ENCODE results near the gene PRKD3. TPM values are rescaled to one million over a fixed set of nuclear protein-coding genes. Genes with fewer than 3 reads are reported as not detected.

The PRKD3 gene
- total and polyA plus RNA-seq, 2 donors (not counting 3 experiments of a cell fraction or from before 2014, with no cell fraction given): 14.9 to 47.3 TPM

DNA sequence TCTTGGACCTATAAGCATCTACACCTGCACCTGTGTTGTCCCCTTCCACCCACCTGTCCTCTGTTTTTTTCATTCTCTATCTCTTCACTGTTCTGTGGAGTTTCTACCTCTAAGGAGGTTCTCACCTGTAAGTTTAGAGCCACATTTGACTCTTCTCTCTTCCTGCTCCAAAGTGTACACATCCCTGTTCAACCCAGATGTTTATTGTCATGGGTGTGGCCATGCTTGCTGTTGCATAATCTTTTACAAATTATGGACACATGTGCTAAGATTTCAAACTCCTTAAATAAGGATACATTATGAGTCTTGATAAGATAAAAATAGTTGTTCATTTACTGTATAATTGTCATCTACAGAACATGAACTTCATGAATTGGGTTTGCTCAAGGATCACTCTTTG, 47.4 kb upstream of the PRKD3 start:
- no peaks in the 10 kb centered on the region for H4K20me1 ChIP-seq (replicated peaks; ENCODE audit: control insufficient read depth, extremely low read depth, insufficient read depth, low read length)
- intact Hi-C loops (cut with micrococcal nuclease): no loop called here
- CTCF ChIA-PET: no interaction called here
- DNase-seq (ENCODE audit: low read depth, low spot score): no peak
- no peak for TF ChIP-seq POLR2AphosphoS5 (IDR thresholded peaks at IDR 0.05; ENCODE audit: insufficient read depth, low read depth, low read length)
- H3K79me2 ChIP-seq (ENCODE audit: control insufficient read depth, insufficient read depth, low read length): no peaks in the 10 kb centered on the region
- no peak overlapping the region for H3K9ac ChIP-seq (replicated peaks; ENCODE audit: extremely low read depth, insufficient read depth, low read length)
- no peak overlapping the region for H2AFZ ChIP-seq (ENCODE audit: low read depth, low read length)
- H3K27me3 ChIP-seq (ENCODE audit: control insufficient read depth in 2 of 2, insufficient read depth in 2 of 2, low read length in 2 of 2): no peaks in the 10 kb centered on the region
- POLR2A ChIA-PET: no interaction called here
- no peak overlapping the region for H3K4me2 ChIP-seq (ENCODE audit: insufficient read depth, low read length)
- no peak for FAIRE-seq
- BruUV-seq (replicated peaks): no TSS peak
- H3K36me3 ChIP-seq (ENCODE audit: control insufficient read depth in 2 of 2, extremely low read depth in 1 of 2, insufficient read depth in 2 of 2, low read length in 2 of 2): no peaks in the 10 kb centered on the region
- no peaks in the 10 kb centered on the region for H3K9me3 ChIP-seq (replicated peaks; ENCODE audit: control insufficient read depth, insufficient read depth, low read length)
- no peak overlapping the region for H3K4me3 ChIP-seq (replicated peaks in 1 of 3; ENCODE audit: insufficient read depth in 1 of 3, low read depth in 1 of 3, low read length in 3 of 3)
- no peaks in the 10 kb centered on the region for H3K9me1 ChIP-seq (replicated peaks; ENCODE audit: control insufficient read depth, extremely low read depth, insufficient read depth, low read length)
- dilution Hi-C loops (cut with MboI; ENCODE audit: extremely low pct_ligation_motif_present, low sequenced_read_pairs): no loop called here
- H3K4me1 ChIP-seq (ENCODE audit: control insufficient read depth, extremely low read depth, insufficient read depth, low read length): no peaks in the 10 kb centered on the region
- H3K27ac ChIP-seq (ENCODE audit: insufficient read depth, low read depth, low read length): no peak overlapping the region

DNA sequence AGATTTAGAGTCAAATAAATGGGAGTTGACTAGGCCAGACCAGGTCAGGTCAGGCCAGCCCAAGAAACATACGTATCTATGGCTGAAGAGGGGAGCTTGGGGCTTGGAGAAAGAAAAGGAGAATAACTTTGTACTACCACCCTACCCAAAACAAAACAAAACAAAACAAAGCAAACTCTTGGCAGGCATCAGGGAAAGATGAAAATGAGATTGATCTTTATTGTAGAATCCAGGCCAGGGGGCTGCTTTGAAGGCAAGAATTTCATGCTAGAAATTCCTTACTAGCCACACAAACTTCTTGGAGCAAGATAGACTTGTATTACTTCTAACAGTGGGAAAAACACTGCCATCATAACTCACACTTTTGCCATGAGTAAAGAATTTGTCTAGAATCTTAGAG, 46.0 kb upstream of the PRKD3 start:
- dilution Hi-C loops (cut with MboI; ENCODE audit: extremely low pct_ligation_motif_present, low sequenced_read_pairs): no loop called here
- H3K36me3 ChIP-seq (ENCODE audit: control insufficient read depth in 2 of 2, extremely low read depth in 1 of 2, insufficient read depth in 2 of 2, low read length in 2 of 2): no peaks in the 10 kb centered on the region
- TF ChIP-seq JUN (IDR thresholded peaks at IDR 0.05; ENCODE audit: borderline replicate concordance, insufficient read depth, insufficient read length, low read depth): no peak
- no peak for TF ChIP-seq EZH2 (IDR thresholded peaks at IDR 0.05; ENCODE audit: borderline replicate concordance, low read depth, low read length, severe bottlenecking)
- no peak for TF ChIP-seq FOS (IDR thresholded peaks at IDR 0.05; ENCODE audit: borderline replicate concordance, insufficient read depth, low read length)
- TF ChIP-seq POLR2A (IDR thresholded peaks at IDR 0.05; ENCODE audit: low read depth, low read length): no peak
- no peak for TF ChIP-seq MYC (IDR thresholded peaks at IDR 0.05; ENCODE audit: low read depth, low read length)
- TF ChIP-seq, protein P1, sequence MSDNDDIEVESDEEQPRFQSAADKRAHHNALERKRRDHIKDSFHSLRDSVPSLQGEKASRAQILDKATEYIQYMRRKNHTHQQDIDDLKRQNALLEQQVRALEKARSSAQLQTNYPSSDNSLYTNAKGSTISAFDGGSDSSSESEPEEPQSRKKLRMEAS (IDR thresholded peaks at IDR 0.05; ENCODE audit: insufficient read depth, insufficient read length): no peak
- TF ChIP-seq, protein P2, sequence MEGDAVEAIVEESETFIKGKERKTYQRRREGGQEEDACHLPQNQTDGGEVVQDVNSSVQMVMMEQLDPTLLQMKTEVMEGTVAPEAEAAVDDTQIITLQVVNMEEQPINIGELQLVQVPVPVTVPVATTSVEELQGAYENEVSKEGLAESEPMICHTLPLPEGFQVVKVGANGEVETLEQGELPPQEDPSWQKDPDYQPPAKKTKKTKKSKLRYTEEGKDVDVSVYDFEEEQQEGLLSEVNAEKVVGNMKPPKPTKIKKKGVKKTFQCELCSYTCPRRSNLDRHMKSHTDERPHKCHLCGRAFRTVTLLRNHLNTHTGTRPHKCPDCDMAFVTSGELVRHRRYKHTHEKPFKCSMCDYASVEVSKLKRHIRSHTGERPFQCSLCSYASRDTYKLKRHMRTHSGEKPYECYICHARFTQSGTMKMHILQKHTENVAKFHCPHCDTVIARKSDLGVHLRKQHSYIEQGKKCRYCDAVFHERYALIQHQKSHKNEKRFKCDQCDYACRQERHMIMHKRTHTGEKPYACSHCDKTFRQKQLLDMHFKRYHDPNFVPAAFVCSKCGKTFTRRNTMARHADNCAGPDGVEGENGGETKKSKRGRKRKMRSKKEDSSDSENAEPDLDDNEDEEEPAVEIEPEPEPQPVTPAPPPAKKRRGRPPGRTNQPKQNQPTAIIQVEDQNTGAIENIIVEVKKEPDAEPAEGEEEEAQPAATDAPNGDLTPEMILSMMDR (IDR thresholded peaks at IDR 0.05; ENCODE audit: extremely low read depth in 1 of 2, insufficient read depth in 1 of 2, low read depth in 1 of 2, low read length in 2 of 2): no peak
- TF ChIP-seq GATA2 (IDR thresholded peaks at IDR 0.05; ENCODE audit: insufficient read depth, insufficient read length, low read depth, low read length): no peak
- no peak for TF ChIP-seq POLR2AphosphoS5 (IDR thresholded peaks at IDR 0.05; ENCODE audit: insufficient read depth, low read depth, low read length)
- H3K4me1 ChIP-seq (ENCODE audit: control insufficient read depth, extremely low read depth, insufficient read depth, low read length): no peaks in the 10 kb centered on the region
- no peak overlapping the region for H3K4me3 ChIP-seq (replicated peaks in 1 of 3; ENCODE audit: insufficient read depth in 1 of 3, low read depth in 1 of 3, low read length in 3 of 3)
- no peaks in the 10 kb centered on the region for H3K79me2 ChIP-seq (ENCODE audit: control insufficient read depth, insufficient read depth, low read length)
- ChIA-PET CTCF (no interaction called here), POLR2A (no interaction called here)
- H3K4me2 ChIP-seq (ENCODE audit: insufficient read depth, low read length): no peak overlapping the region
- no peaks in the 10 kb centered on the region for H3K9me3 ChIP-seq (replicated peaks; ENCODE audit: control insufficient read depth, insufficient read depth, low read length)
- H3K9ac ChIP-seq (replicated peaks; ENCODE audit: extremely low read depth, insufficient read depth, low read length): no peak overlapping the region
- H3K27ac ChIP-seq (ENCODE audit: insufficient read depth, low read depth, low read length): no peak overlapping the region
- no peak for FAIRE-seq
- intact Hi-C loops (cut with micrococcal nuclease): no loop called here
- no peak overlapping the region for H2AFZ ChIP-seq (ENCODE audit: low read depth, low read length)
- DNase-seq (ENCODE audit: low read depth, low spot score): no peak
- H3K9me1 ChIP-seq (replicated peaks; ENCODE audit: control insufficient read depth, extremely low read depth, insufficient read depth, low read length): no peaks in the 10 kb centered on the region
- no peaks in the 10 kb centered on the region for H4K20me1 ChIP-seq (replicated peaks; ENCODE audit: control insufficient read depth, extremely low read depth, insufficient read depth, low read length)
- H3K27me3 ChIP-seq (ENCODE audit: control insufficient read depth in 2 of 2, insufficient read depth in 2 of 2, low read length in 2 of 2): no peaks in the 10 kb centered on the region
- no TSS peak for BruUV-seq (replicated peaks)
